Breast epithelium (tissue), 3 donors: ENCODE results near the gene VLDLR.

Experiments
- POLR2A ChIP-seq: fragments of 450-650 bp; IDR thresholded peaks from one replicate; pipeline ENCODE4 v1.6.1; 2016; ENCODE audit warnings: antibody characterized with exemption, mild to moderate bottlenecking, moderate library complexity
- TF ChIP-seq, protein P1 (sequence below), 3 donors: fragments of 450-650 bp; IDR thresholded peaks; one replicate each; pipeline ENCODE4 v1.5.1; 2016 to 2017; ENCODE audit warnings: antibody characterized with exemption in 3 of 3, mild to moderate bottlenecking in 3 of 3, moderate library complexity in 3 of 3

DNA sequence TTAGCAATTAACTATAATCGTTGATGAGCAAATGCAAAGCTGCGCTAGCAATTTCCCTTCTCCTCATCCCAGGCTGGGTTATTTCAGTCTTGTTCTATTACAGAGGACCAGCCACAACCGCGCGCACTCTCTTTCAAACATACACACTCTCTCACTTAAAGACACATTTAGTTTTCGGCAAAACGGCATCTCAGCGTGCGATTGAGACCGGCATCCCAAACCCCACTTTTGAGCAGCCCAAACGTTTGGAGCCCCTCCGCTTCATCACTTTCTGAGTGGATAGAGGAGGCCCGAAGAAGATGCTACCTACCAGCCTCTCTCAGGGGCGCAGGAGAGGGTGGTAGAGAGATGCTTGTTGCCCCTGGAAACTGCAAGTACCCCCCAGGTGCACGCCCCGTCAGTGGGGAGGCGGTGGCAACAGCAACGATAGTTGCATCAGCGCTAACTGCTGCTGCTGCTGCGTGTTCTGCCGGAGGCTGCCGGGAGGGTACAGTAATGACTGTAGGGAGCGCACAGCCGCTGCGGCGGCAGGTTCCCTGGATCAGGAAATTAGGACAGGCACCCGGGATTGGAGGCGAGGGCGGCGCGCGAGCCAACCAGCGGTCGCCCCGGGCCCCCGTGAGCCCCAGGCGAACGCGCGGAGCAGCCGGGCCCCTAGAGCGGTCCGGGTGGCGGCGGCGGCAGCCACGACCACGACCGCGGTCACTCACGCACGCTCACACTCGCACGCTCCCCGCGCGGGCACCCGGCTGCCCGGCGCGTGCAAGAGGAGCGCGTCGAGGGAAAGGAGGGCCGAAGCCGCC is 467 bp upstream of the VLDLR start:
- TF ChIP-seq POLR2A: no peak
- TF ChIP-seq, protein P1, sequence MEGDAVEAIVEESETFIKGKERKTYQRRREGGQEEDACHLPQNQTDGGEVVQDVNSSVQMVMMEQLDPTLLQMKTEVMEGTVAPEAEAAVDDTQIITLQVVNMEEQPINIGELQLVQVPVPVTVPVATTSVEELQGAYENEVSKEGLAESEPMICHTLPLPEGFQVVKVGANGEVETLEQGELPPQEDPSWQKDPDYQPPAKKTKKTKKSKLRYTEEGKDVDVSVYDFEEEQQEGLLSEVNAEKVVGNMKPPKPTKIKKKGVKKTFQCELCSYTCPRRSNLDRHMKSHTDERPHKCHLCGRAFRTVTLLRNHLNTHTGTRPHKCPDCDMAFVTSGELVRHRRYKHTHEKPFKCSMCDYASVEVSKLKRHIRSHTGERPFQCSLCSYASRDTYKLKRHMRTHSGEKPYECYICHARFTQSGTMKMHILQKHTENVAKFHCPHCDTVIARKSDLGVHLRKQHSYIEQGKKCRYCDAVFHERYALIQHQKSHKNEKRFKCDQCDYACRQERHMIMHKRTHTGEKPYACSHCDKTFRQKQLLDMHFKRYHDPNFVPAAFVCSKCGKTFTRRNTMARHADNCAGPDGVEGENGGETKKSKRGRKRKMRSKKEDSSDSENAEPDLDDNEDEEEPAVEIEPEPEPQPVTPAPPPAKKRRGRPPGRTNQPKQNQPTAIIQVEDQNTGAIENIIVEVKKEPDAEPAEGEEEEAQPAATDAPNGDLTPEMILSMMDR (IDR thresholded peaks at IDR 0.05): no peak
